ENCODE measurements around the gene SLC40A1. TPM values are rescaled to one million over a fixed set of nuclear protein-coding genes. Genes with fewer than 3 reads are reported as not detected.
A peak's percentile ranks its signal among the peaks of the same experiment; 100 is the strongest.

SLC40A1 gene
- total and polyA plus RNA-seq, 2 of the 13 experiments (the other 11 are each of a cell fraction or from before 2014, with no cell fraction given) = 10.6 to 24.9 TPM

GRCh38 chr2:189609423-189609816, 28.8 kb upstream of the SLC40A1 start:
- Histone ChIP-seq H3K9ac (ENCODE audit: insufficient read depth, low read depth, low read length) (no peak overlapping the region), H3K79me2 (ENCODE audit: insufficient read depth, low read length) (no peaks in the 10 kb centered on the region), H3K36me3 (replicated peaks in 1 of 2; ENCODE audit: control insufficient read depth in 1 of 2, insufficient read depth in 2 of 2, low read length in 2 of 2) (no peaks in the 10 kb centered on the region), H3K4me1 (ENCODE audit: insufficient read depth, low read length) (peaks cover 37% of the 10 kb centered on the region), H2AFZ (ENCODE audit: low read length) (no peak overlapping the region), H3K27me3 (ENCODE audit: control insufficient read depth in 1 of 2, insufficient read depth in 2 of 2, low read length in 2 of 2) (no peaks in the 10 kb centered on the region; a peak in 1 of 5 replicates), H3K4me2 (ENCODE audit: low read depth, low read length) (0 out of 2 replicates have a peak overlapping the region, but pooled peaks have one; percentile 2), H4K20me1 (ENCODE audit: insufficient read depth, low read length) (no peaks in the 10 kb centered on the region), H3K27ac (ENCODE audit: extremely low read length, insufficient read depth, low read length) (no peak overlapping the region), H3K9me3 (ENCODE audit: low read length) (no peaks in the 10 kb centered on the region), H3K4me3 (replicated peaks in 1 of 3; ENCODE audit: insufficient read depth in 1 of 3, low read depth in 2 of 3, low read length in 3 of 3) (no peak overlapping the region)
- intact Hi-C loops (cut with micrococcal nuclease; ENCODE audit: unreplicated experiment) (no loop called here), in situ Hi-C loops (cut with HindIII; ENCODE audit: extremely low pct_ligation_motif_present, low pct_unique_long_range_greater_than_20kb) (no loop called here)
- 6% methylated on average over 4 of the region's 4 CpGs for WGBS (ENCODE audit: low lambda C conversion rate)
- ATAC-seq (peak; percentile 57), DNase-seq (ENCODE audit: low spot score) (peak; percentile 59), FAIRE-seq (no peak)
- ChIA-PET CTCF (ENCODE audit: low intra/inter-chr PET ratio, low total read pairs) (no interaction called here), POLR2A (interaction anchor here (1.0 to 4.0 kb wide), 3 partner anchors 29 to 60 kb away, joined by 3 to 21 read pairs (median 4); partner anchors contain the start of gene SLC40A1)
- BruUV-seq (replicated peaks) = no TSS peak
- TF ChIP-seq HOXD1 (CRISPR knock-in tag; IDR thresholded peaks at IDR 0.05) (no peak), ZNF432 (CRISPR knock-in tag; IDR thresholded peaks at IDR 0.05; ENCODE audit: borderline replicate concordance) (no peak), CCDC6 (CRISPR knock-in tag; IDR thresholded peaks at IDR 0.05) (no peak), THAP11 (CRISPR knock-in tag; IDR thresholded peaks at IDR 0.05) (no peak), ZHX1 (CRISPR knock-in tag; IDR thresholded peaks at IDR 0.05; ENCODE audit: low read depth) (no peak), ZSCAN9 (CRISPR knock-in tag; IDR thresholded peaks at IDR 0.05; ENCODE audit: borderline replicate concordance) (no peak), CTCF (CRISPR knock-in tag; IDR thresholded peaks at IDR 0.05) (no peak), ZNF136 (CRISPR knock-in tag; IDR thresholded peaks at IDR 0.05; ENCODE audit: low read depth) (no peak), ZNF883 (CRISPR knock-in tag; IDR thresholded peaks at IDR 0.05; ENCODE audit: not compliant biosample characterization) (no peak), ZSCAN22 (CRISPR knock-in tag; IDR thresholded peaks at IDR 0.05) (no peak), GZF1 (CRISPR knock-in tag; IDR thresholded peaks at IDR 0.05) (no peak), ZFX (CRISPR knock-in tag; IDR thresholded peaks at IDR 0.05; ENCODE audit: low read depth) (no peak), ZNF790 (CRISPR knock-in tag; IDR thresholded peaks at IDR 0.05; ENCODE audit: borderline replicate concordance) (no peak), MEIS2 (CRISPR knock-in tag; IDR thresholded peaks at IDR 0.05) (no peak), ZNF781 (CRISPR knock-in tag; IDR thresholded peaks at IDR 0.05; ENCODE audit: borderline replicate concordance, not compliant biosample characterization) (no peak), ZNF275 (CRISPR knock-in tag; IDR thresholded peaks at IDR 0.05; ENCODE audit: borderline replicate concordance) (no peak), NR2F2 (IDR thresholded peaks at IDR 0.05; ENCODE audit: borderline replicate concordance, low read depth) (0 out of 2 replicates have a peak, but pooled peaks have one; percentile 23), SMARCC2 (IDR thresholded peaks at IDR 0.05) (no peak), ZNF761 (CRISPR knock-in tag; conservative IDR thresholded peaks at IDR 0.05) (no peak), ZNF44 (CRISPR knock-in tag; IDR thresholded peaks at IDR 0.05) (no peak), ZNF782 (CRISPR knock-in tag; IDR thresholded peaks at IDR 0.05; ENCODE audit: borderline replicate concordance) (no peak)
